ENCODE results near the gene GARRE1. TPM values are rescaled to one million over a fixed set of nuclear protein-coding genes. Genes with fewer than 3 reads are reported as not detected.

Gene GARRE1
- total and polyA plus RNA-seq, 11 donors: 7.8 to 34.7 (median 20.6) TPM

DNA sequence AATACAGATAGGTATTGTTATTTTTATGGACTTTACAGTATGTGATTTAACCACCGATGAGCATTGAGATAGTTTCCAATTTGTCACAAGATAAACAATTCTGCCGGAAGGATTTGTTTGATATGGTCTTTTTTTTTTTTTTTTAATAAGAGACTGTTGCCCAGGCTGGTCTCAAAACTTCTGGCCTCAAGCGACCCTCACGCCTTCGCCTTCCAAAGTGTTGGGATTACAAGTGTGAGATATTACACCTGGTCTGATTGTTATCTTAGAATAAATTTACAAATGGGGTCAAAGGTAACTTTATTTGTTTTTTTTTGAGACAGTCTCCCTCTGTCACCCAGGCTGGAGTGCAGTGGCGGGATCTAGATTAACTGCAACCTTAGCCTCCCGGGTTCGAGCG is 1.2 kb downstream of the GARRE1 start:
- 43 to 52% (median 46%) methylated on average over 9 of the region's 9 CpGs for WGBS, 4 donors
- no peaks in the 10 kb centered on the region for H3K9me3 ChIP-seq
- DNase-seq: no peak
- no peak for ATAC-seq
- H3K4me3 ChIP-seq: peak overlapping the region; percentile 66 to 100 (median 82)
- peak overlapping the region; percentile 84 to 99 (median 94) for H3K27ac ChIP-seq
- H3K27me3 ChIP-seq: peaks cover 0 to 4% (median 0%) of the 10 kb centered on the region in 9 donors
- intact Hi-C loops (cut with DNase I): loop anchor here in 5 of 10 donors (1.0 to 10.0 kb wide), 4 partner anchors 10 to 82 kb away; no protein-coding TSS in a partner anchor
- H3K4me1 ChIP-seq: peaks cover 0 to 55% (median 27%) of the 10 kb centered on the region in 12 donors
- no peaks in the 10 kb centered on the region for H3K36me3 ChIP-seq
- TF ChIP-seq POLR2A (IDR thresholded peaks at IDR 0.05) (no peak), CTCF (IDR thresholded peaks at IDR 0.05) (no peak)

DNA sequence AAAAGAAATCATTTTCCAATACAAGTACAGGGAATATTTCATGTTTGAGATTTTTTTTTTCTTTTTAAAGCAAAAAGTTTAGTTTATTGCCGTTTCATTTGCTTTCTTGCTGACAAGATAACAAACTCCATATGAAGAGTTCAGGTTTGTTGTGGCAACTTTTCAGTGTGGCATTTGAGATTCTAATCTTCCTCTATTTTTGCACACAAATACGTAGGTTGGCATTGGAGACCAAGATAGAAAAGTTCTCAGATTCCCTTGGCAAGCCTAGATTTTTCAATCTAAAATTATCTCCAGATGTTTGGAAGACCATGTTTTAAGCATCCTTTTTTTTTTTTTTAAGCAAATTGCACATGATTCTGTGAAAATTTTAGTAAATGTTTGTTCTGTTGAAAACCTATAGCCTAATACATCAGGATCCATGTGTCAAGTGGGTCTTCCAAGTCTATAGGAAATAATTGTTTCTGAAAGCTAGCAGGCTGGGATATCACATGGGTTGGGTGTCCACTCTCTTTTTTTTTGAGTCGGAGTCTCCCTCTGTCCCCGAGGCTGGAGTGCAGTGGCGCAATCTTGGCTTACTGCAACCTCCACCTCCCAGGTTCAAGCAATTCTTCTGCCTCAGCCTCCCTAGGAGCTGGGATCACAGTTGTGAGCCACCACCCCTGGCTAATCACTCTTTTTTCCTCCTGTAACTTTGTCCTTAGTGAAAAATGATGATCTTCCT is 2.6 kb downstream of the GARRE1 start:
- intact Hi-C loops (cut with DNase I): loop anchor here in 4 of 10 donors (5.0 to 10.0 kb wide), 2 partner anchors 78 to 80 kb away; no protein-coding TSS in a partner anchor
- H3K4me1 ChIP-seq: peaks cover 3 to 69% (median 40%) of the 10 kb centered on the region in 12 donors
- H3K4me3 ChIP-seq: no peak overlapping the region
- H3K9me3 ChIP-seq: no peaks in the 10 kb centered on the region
- no peaks in the 10 kb centered on the region for H3K36me3 ChIP-seq
- H3K27ac ChIP-seq: peak overlapping the region in 1 of 12 donors; percentile 8
- no peak for ATAC-seq
- no peak for TF ChIP-seq CTCF (IDR thresholded peaks at IDR 0.05)
- TF ChIP-seq POLR2A (IDR thresholded peaks at IDR 0.05): no peak
- DNase-seq: no peak
- WGBS, 4 donors: 52 to 59% (median 53%) methylated on average over 5 of the region's 5 CpGs
- peaks cover 0 to 4% (median 0%) of the 10 kb centered on the region in 9 donors for H3K27me3 ChIP-seq

GRCh38 chr19:34257559-34257924 is 3.2 kb downstream of the GARRE1 start:
- intact Hi-C loops (cut with DNase I): loop anchor here in 4 of 10 donors (5.0 to 10.0 kb wide), 2 partner anchors 77 to 80 kb away; no protein-coding TSS in a partner anchor
- ATAC-seq: no peak
- DNase-seq: no peak
- Histone ChIP-seq H3K27ac (no peak overlapping the region), H3K9me3 (no peaks in the 10 kb centered on the region), H3K4me3 (no peak overlapping the region), H3K27me3 (peaks cover 0 to 4% (median 0%) of the 10 kb centered on the region in 9 donors), H3K4me1 (peaks cover 3 to 70% (median 40%) of the 10 kb centered on the region in 12 donors), H3K36me3 (peaks cover 0 to 2% (median 0%) of the 10 kb centered on the region in 9 donors)
- 88 to 97% (median 93%) methylated on average over 2 of the region's 2 CpGs for WGBS, 4 donors
- TF ChIP-seq CTCF (IDR thresholded peaks at IDR 0.05) (no peak), POLR2A (IDR thresholded peaks at IDR 0.05) (no peak)

DNA sequence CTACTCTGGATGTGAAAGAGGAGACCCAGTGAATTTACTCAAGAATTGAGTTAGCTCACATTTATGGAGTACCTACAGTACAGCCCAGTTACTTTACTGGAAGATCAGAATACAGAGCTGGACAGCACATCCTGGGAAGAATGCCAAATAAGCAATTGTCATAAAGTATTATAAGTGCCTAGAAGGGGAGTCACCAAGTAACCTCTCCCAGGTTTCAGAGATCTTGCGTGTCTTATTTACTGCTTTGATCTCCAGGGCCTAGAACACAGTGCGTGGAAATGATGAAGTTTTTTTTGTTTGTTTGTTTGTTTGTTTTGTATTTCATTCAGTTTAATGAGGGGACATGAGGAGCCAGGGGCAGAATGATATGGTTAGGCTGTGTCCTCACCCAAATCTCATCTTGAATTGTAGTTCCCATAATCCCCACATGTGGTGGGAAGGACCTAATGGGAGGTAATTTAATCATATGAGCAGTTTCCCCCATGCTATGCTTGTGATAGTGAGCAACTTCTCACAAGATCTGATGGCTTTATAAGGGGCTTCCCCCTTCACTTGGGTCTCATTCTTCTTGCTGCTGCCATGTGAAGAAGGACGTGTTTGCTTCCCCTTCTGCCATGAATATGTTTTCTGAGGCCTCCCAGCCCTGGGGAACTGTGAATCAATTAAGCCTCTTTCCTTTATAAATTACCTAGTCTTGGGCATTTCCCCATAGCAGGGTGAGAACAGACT is 5.2 kb downstream of the GARRE1 start:
- intact Hi-C loops (cut with DNase I): loop anchor here in 6 of 10 donors (5.0 to 10.0 kb wide), 3 partner anchors 73 to 78 kb away; no protein-coding TSS in a partner anchor
- WGBS, 4 donors: 70 to 75% (median 71%) methylated on average over 3 of the region's 3 CpGs
- Histone ChIP-seq H3K27ac (peak overlapping the region in 1 of 12 donors; percentile 19), H3K36me3 (peaks cover 0 to 2% (median 0%) of the 10 kb centered on the region in 9 donors), H3K27me3 (peaks cover 0 to 4% (median 0%) of the 10 kb centered on the region in 9 donors), H3K4me1 (peaks cover 3 to 67% (median 37%) of the 10 kb centered on the region in 12 donors), H3K4me3 (no peak overlapping the region), H3K9me3 (no peaks in the 10 kb centered on the region)
- peak in 1 of 4 donors; percentile 8 for ATAC-seq
- TF ChIP-seq POLR2A (IDR thresholded peaks at IDR 0.05) (no peak), CTCF (IDR thresholded peaks at IDR 0.05) (no peak)
- no peak for DNase-seq

Measured in heart left ventricle (tissue), 16 donors.